HepG2 (cell line): Measurements from ENCODE around the gene KDELR3. TPM values are rescaled to one million over a fixed set of nuclear protein-coding genes. Genes with fewer than 3 reads are reported as not detected.

Source experiments
- DNMT1 ChIP-seq: sonication (generic); formaldehyde crosslinking; IDR thresholded peaks from 2 replicates; pipeline ENCODE4 v1.5.1; 2020; ENCODE audit warnings: mild to moderate bottlenecking, missing genetic modification reagents
- GABPB1 ChIP-seq: IDR thresholded peaks from 2 replicates; pipeline ENCODE4 v1.6.1; 2016; ENCODE audit warnings: mild to moderate bottlenecking, missing genetic modification reagents, moderate library complexity, missing compliant biosample characterization
- MATR3 ChIP-seq: sonication (generic); formaldehyde crosslinking; IDR thresholded peaks from 2 replicates; pipeline ENCODE4 v1.4.0; 2020; ENCODE audit warnings: missing genetic modification reagents
- RBM22 ChIP-seq: fragments of 200-400 bp; formaldehyde crosslinking; optimal IDR thresholded peaks from 2 replicates; pipeline ENCODE3; 2017; ENCODE audit warnings: mild to moderate bottlenecking, low read length, moderate library complexity
- RELA ChIP-seq: sonication (generic); formaldehyde crosslinking; IDR thresholded peaks from 2 replicates; pipeline ENCODE4 v1.4.0; 2020; ENCODE audit warnings: missing genetic modification reagents
- SP5 ChIP-seq: IDR thresholded peaks from 2 replicates; pipeline ENCODE4 v1.6.1; 2016; ENCODE audit warnings: low read depth, borderline replicate concordance
- TBX2 ChIP-seq: sonication (generic); formaldehyde crosslinking; IDR thresholded peaks from 2 replicates; pipeline ENCODE4 v1.5.0; 2020; ENCODE audit warnings: missing genetic modification reagents, mild to moderate bottlenecking, borderline replicate concordance
- TEAD3 ChIP-seq: optimal IDR thresholded peaks from 2 replicates; pipeline ENCODE3; 2016; ENCODE audit warnings: borderline replicate concordance
- XRCC5 ChIP-seq: fragments of 200-400 bp; formaldehyde crosslinking; optimal IDR thresholded peaks from 2 replicates; pipeline ENCODE3; 2017; ENCODE audit warnings: mild to moderate bottlenecking, low read length
- ZNF256 ChIP-seq: sonication (generic); formaldehyde crosslinking; conservative IDR thresholded peaks from 2 replicates; pipeline ENCODE4 v1.4.0; 2020; ENCODE audit warnings: missing genetic modification reagents
- polyA plus RNA-seq, 8 experiments: library from polyadenylated mRNA; depleted of rRNA in 3 of 8; stranded (reverse) in 7 of 8; unstranded in 1 of 8; fragments of >200 nt; fragmentation: Illumina TruSeq in 4 of 8; extraction: Trizol in 4 of 8; gene quantifications; 2 replicates each; pipeline versions ENCODE4 v1.2.1 to v1.2.3, GENCODE V29; 2011 to 2016; ENCODE audit warnings: low read depth in 4 of 8, missing spikeins in 1 of 8, mixed read lengths in 1 of 8; ENCODE audit not compliant: insufficient read depth in 1 of 8
- total RNA-seq, 5 experiments: library from RNA; depleted of rRNA; stranded (reverse); fragments of >200 nt; fragmentation: Illumina TruSeq; extraction: Trizol; gene quantifications; 2 replicates each; pipeline ENCODE4 v1.2.3, GENCODE V29; 2016; ENCODE audit warnings: low read depth in 1 of 5
- TF ChIP-seq, protein P1 (sequence below): IDR thresholded peaks from 2 replicates; pipeline ENCODE4 v1.6.1; 2016; ENCODE audit warnings: missing compliant biosample characterization, missing genetic modification reagents, borderline replicate concordance
- TF ChIP-seq, protein P2 (sequence below): sonication (generic); formaldehyde crosslinking; IDR thresholded peaks from 2 replicates; pipeline ENCODE4 v1.5.0; 2020; ENCODE audit warnings: mild to moderate bottlenecking, missing genetic modification reagents
- TF ChIP-seq, protein P3 (sequence below): sonication (generic); formaldehyde crosslinking; IDR thresholded peaks from 2 replicates; pipeline ENCODE4 v1.4.0; 2020; ENCODE audit warnings: mild to moderate bottlenecking, missing genetic modification reagents
- TF ChIP-seq, protein P4 (sequence below): sonication (generic); formaldehyde crosslinking; IDR thresholded peaks from 2 replicates; pipeline ENCODE4 v1.8.0; 2022; ENCODE audit warnings: mild to moderate bottlenecking, missing genetic modification reagents, moderate library complexity
- TF ChIP-seq, protein P5 (sequence below): sonication (generic); formaldehyde crosslinking; IDR thresholded peaks from 2 replicates; pipeline ENCODE4 v1.5.0; 2020; ENCODE audit warnings: missing genetic modification reagents
- TF ChIP-seq, protein P6 (sequence below): sonication (generic); formaldehyde crosslinking; IDR thresholded peaks from 2 replicates; pipeline ENCODE4 v1.5.1; 2020; ENCODE audit warnings: mild to moderate bottlenecking, missing genetic modification reagents, moderate library complexity

KDELR3 gene
- total and polyA plus RNA-seq, 2 of the 13 experiments (the other 11 are each of a cell fraction or from before 2014, with no cell fraction given), result 24.2 to 65.7 TPM

DNA sequence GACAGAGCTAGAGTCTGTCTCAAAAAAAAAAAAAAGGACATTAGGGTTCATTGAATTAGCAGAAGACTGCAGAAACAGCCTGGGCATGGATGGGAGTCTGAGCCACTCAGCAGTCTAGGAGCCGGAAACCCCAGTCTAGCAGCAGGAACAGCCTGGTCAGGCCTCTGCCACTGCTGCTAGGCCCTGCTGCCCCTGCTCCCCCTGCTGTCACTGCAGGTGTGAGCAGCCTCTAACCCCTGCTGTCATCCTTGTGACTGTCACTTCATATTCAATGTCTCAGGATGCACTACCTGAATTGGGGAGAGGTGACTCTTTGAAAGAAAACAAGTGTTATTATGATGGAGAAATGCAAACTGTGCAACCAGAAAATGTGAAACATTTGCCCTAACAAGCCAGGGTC lies 45.2 kb downstream of the KDELR3 start (continued):
- TF ChIP-seq, protein P1, sequence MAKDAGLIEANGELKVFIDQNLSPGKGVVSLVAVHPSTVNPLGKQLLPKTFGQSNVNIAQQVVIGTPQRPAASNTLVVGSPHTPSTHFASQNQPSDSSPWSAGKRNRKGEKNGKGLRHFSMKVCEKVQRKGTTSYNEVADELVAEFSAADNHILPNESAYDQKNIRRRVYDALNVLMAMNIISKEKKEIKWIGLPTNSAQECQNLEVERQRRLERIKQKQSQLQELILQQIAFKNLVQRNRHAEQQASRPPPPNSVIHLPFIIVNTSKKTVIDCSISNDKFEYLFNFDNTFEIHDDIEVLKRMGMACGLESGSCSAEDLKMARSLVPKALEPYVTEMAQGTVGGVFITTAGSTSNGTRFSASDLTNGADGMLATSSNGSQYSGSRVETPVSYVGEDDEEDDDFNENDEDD, result no peak
- TF ChIP-seq RELA (CRISPR knock-in tag) (no peak), SP5 (CRISPR knock-in tag) (no peak), ZNF256 (CRISPR knock-in tag) (no peak), TBX2 (CRISPR knock-in tag) (0 out of 2 replicates have a peak, but pooled peaks have one; percentile 21), XRCC5 (peak; percentile 68), DNMT1 (CRISPR knock-in tag) (no peak), MATR3 (no peak), TEAD3 (CRISPR knock-in tag) (peak; percentile 43), GABPB1 (peak; percentile 35; the same call in 1 of the 2 replicates), RBM22 (no peak)
- TF ChIP-seq, protein P2, sequence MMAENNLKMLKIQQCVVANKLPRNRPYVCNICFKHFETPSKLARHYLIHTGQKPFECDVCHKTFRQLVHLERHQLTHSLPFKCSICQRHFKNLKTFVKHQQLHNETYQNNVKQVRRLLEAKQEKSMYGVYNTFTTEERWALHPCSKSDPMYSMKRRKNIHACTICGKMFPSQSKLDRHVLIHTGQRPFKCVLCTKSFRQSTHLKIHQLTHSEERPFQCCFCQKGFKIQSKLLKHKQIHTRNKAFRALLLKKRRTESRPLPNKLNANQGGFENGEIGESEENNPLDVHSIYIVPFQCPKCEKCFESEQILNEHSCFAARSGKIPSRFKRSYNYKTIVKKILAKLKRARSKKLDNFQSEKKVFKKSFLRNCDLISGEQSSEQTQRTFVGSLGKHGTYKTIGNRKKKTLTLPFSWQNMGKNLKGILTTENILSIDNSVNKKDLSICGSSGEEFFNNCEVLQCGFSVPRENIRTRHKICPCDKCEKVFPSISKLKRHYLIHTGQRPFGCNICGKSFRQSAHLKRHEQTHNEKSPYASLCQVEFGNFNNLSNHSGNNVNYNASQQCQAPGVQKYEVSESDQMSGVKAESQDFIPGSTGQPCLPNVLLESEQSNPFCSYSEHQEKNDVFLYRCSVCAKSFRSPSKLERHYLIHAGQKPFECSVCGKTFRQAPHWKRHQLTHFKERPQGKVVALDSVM (CRISPR knock-in tag), result no peak
- TF ChIP-seq, protein P3, sequence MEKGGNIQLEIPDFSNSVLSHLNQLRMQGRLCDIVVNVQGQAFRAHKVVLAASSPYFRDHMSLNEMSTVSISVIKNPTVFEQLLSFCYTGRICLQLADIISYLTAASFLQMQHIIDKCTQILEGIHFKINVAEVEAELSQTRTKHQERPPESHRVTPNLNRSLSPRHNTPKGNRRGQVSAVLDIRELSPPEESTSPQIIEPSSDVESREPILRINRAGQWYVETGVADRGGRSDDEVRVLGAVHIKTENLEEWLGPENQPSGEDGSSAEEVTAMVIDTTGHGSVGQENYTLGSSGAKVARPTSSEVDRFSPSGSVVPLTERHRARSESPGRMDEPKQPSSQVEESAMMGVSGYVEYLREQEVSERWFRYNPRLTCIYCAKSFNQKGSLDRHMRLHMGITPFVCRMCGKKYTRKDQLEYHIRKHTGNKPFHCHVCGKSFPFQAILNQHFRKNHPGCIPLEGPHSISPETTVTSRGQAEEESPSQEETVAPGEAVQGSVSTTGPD (CRISPR knock-in tag), result no peak
- TF ChIP-seq, protein P4, sequence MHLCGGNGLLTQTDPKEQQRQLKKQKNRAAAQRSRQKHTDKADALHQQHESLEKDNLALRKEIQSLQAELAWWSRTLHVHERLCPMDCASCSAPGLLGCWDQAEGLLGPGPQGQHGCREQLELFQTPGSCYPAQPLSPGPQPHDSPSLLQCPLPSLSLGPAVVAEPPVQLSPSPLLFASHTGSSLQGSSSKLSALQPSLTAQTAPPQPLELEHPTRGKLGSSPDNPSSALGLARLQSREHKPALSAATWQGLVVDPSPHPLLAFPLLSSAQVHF (CRISPR knock-in tag), result no peak
- TF ChIP-seq, protein P5, sequence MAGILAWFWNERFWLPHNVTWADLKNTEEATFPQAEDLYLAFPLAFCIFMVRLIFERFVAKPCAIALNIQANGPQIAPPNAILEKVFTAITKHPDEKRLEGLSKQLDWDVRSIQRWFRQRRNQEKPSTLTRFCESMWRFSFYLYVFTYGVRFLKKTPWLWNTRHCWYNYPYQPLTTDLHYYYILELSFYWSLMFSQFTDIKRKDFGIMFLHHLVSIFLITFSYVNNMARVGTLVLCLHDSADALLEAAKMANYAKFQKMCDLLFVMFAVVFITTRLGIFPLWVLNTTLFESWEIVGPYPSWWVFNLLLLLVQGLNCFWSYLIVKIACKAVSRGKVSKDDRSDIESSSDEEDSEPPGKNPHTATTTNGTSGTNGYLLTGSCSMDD (CRISPR knock-in tag), result no peak
- TF ChIP-seq, protein P6, sequence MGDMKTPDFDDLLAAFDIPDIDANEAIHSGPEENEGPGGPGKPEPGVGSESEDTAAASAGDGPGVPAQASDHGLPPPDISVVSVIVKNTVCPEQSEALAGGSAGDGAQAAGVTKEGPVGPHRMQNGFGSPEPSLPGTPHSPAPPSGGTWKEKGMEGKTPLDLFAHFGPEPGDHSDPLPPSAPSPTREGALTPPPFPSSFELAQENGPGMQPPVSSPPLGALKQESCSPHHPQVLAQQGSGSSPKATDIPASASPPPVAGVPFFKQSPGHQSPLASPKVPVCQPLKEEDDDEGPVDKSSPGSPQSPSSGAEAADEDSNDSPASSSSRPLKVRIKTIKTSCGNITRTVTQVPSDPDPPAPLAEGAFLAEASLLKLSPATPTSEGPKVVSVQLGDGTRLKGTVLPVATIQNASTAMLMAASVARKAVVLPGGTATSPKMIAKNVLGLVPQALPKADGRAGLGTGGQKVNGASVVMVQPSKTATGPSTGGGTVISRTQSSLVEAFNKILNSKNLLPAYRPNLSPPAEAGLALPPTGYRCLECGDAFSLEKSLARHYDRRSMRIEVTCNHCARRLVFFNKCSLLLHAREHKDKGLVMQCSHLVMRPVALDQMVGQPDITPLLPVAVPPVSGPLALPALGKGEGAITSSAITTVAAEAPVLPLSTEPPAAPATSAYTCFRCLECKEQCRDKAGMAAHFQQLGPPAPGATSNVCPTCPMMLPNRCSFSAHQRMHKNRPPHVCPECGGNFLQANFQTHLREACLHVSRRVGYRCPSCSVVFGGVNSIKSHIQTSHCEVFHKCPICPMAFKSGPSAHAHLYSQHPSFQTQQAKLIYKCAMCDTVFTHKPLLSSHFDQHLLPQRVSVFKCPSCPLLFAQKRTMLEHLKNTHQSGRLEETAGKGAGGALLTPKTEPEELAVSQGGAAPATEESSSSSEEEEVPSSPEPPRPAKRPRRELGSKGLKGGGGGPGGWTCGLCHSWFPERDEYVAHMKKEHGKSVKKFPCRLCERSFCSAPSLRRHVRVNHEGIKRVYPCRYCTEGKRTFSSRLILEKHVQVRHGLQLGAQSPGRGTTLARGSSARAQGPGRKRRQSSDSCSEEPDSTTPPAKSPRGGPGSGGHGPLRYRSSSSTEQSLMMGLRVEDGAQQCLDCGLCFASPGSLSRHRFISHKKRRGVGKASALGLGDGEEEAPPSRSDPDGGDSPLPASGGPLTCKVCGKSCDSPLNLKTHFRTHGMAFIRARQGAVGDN, result peak; percentile 69
